PC-9 (cell line): ENCODE data around the gene LRRC1.

Source experiments
- EZH2 ChIP-seq: fragments of 200-600 bp; sonication (generic); IDR thresholded peaks from 2 replicates; pipeline ENCODE4 v1.8.0; 2017; ENCODE audit warnings: antibody characterized with exemption, low read depth
- TF ChIP-seq, protein P1 (sequence below): fragments of 200-600 bp; sonication (generic); conservative IDR thresholded peaks from 2 replicates; pipeline ENCODE4 v1.6.1; 2017; ENCODE audit warnings: mixed run types, antibody characterized with exemption, mild to moderate bottlenecking, moderate library complexity

DNA sequence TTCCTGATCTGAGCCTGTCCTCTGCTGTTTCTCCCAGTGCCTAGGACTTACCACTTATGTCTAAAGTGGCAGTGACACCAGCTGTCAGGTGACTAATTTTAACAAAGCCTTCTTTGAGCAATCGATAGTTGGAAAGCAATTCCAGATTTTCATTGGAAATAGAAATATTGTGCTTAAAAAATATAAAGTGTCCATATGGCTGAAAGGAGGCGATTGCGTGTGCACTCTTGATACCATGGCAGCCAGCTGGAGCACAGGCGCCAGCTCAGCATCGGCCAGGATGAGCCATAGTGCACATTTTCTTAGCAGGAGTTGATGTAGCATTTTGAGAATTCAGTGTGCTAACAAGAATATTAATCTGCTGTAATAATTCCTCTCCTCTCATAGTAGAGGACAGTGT, 70.0 kb downstream of the LRRC1 start:
- TF ChIP-seq, protein P1, sequence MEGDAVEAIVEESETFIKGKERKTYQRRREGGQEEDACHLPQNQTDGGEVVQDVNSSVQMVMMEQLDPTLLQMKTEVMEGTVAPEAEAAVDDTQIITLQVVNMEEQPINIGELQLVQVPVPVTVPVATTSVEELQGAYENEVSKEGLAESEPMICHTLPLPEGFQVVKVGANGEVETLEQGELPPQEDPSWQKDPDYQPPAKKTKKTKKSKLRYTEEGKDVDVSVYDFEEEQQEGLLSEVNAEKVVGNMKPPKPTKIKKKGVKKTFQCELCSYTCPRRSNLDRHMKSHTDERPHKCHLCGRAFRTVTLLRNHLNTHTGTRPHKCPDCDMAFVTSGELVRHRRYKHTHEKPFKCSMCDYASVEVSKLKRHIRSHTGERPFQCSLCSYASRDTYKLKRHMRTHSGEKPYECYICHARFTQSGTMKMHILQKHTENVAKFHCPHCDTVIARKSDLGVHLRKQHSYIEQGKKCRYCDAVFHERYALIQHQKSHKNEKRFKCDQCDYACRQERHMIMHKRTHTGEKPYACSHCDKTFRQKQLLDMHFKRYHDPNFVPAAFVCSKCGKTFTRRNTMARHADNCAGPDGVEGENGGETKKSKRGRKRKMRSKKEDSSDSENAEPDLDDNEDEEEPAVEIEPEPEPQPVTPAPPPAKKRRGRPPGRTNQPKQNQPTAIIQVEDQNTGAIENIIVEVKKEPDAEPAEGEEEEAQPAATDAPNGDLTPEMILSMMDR: no peak
- no peak for TF ChIP-seq EZH2
